Nephron (organoid): ENCODE measurements around the gene MLEC.

Experiments
- H3K27ac Mint-ChIP-seq, 3 experiments: 2 replicates each; pipeline ENCODE4 v1.8.0; 2020; ENCODE audit warnings: mixed read lengths in 3 of 3, mild to moderate bottlenecking in 2 of 3, moderate library complexity in 1 of 3
- H3K27me3 Mint-ChIP-seq: 2 replicates; pipeline ENCODE4 v1.8.0; 2021; ENCODE audit warnings: low read depth, mild to moderate bottlenecking, moderate library complexity, mixed read lengths
- H3K36me3 Mint-ChIP-seq: 2 replicates; pipeline ENCODE4 v1.8.0; 2020; ENCODE audit warnings: low read depth, mixed read lengths
- H3K4me1 Mint-ChIP-seq: 2 replicates; pipeline ENCODE4 v1.8.0; 2020; ENCODE audit warnings: mixed read lengths
- H3K4me3 Mint-ChIP-seq, 3 experiments: 2 replicates each; pipeline ENCODE4 v1.8.0; 2020; ENCODE audit warnings: mild to moderate bottlenecking in 3 of 3, mixed read lengths in 3 of 3, moderate library complexity in 2 of 3
- H3K9me3 Mint-ChIP-seq: 2 replicates; pipeline ENCODE4 v1.8.0; 2020; ENCODE audit warnings: mixed read lengths
- TF ChIP-seq, protein P1 (sequence below), 3 experiments: fragments of 200-600 bp; sonication (generic); IDR thresholded peaks; one replicate each; pipeline ENCODE4 v1.5.0; 2021; ENCODE audit warnings: antibody characterized with exemption in 3 of 3; ENCODE audit not compliant: unreplicated experiment in 3 of 3

MLEC gene

DNA sequence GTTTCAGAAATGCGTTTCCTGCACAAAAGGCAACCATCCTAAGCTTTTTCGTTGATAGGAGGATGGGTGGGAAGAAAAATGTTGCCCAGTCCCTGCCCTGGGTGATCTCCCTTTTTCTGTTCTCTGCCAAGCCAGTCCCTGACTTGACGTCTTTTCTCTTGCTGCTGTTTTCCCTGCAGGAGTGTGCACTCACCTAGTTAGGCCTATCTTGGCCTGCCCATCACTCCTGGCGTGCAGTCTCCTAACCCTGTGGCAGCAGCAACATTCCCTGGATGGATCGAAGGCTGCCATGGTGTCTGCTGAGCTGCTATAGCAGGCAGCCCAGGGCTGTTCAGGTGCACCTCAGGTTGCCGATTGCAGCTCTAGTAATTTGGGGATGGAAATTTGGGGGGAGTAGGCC lies 24.5 kb downstream of the MLEC start:
- H3K9me3 Mint-ChIP-seq, result no peaks in the 10 kb centered on the region
- peaks cover 30% of the 10 kb centered on the region for H3K4me1 Mint-ChIP-seq
- peak overlapping the region; percentile 85 to 92 (median 90) for H3K4me3 Mint-ChIP-seq
- H3K36me3 Mint-ChIP-seq, result peaks cover 24% of the 10 kb centered on the region
- no peaks in the 10 kb centered on the region for H3K27me3 Mint-ChIP-seq
- TF ChIP-seq, protein P1, sequence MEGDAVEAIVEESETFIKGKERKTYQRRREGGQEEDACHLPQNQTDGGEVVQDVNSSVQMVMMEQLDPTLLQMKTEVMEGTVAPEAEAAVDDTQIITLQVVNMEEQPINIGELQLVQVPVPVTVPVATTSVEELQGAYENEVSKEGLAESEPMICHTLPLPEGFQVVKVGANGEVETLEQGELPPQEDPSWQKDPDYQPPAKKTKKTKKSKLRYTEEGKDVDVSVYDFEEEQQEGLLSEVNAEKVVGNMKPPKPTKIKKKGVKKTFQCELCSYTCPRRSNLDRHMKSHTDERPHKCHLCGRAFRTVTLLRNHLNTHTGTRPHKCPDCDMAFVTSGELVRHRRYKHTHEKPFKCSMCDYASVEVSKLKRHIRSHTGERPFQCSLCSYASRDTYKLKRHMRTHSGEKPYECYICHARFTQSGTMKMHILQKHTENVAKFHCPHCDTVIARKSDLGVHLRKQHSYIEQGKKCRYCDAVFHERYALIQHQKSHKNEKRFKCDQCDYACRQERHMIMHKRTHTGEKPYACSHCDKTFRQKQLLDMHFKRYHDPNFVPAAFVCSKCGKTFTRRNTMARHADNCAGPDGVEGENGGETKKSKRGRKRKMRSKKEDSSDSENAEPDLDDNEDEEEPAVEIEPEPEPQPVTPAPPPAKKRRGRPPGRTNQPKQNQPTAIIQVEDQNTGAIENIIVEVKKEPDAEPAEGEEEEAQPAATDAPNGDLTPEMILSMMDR (IDR thresholded peaks at IDR 0.05; ENCODE audit: unreplicated experiment in 3 of 3), result no peak
- peak overlapping the region; percentile 62 to 84 (median 77) for H3K27ac Mint-ChIP-seq

DNA sequence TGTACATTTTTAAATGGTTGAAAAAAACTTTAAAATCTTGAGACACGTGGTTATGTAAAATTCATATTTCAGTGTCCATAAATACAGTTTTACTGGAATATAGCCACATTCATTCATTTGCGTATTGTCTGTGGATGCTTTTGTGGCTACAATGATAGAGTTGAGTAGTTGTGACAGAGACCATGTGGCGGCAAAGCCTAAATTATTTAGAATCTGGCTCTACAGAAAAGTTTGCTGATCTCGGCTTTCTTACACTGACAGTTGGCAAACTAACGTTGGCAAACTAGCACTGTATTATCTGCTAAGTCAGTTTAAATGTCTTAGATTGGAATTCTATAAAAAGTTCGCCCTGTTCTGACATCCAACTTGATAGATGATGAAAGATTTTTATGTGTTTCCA lies 25.7 kb downstream of the MLEC start:
- peak overlapping the region; percentile 85 to 92 (median 90) for H3K4me3 Mint-ChIP-seq
- TF ChIP-seq, protein P1 (IDR thresholded peaks at IDR 0.05; ENCODE audit: unreplicated experiment in 3 of 3), result no peak
- peaks cover 32% of the 10 kb centered on the region for H3K36me3 Mint-ChIP-seq
- peaks cover 30% of the 10 kb centered on the region for H3K4me1 Mint-ChIP-seq
- H3K27ac Mint-ChIP-seq, result peak overlapping the region in 1 of 3 experiments; percentile 24
- H3K27me3 Mint-ChIP-seq, result no peaks in the 10 kb centered on the region
- H3K9me3 Mint-ChIP-seq, result no peaks in the 10 kb centered on the region

DNA sequence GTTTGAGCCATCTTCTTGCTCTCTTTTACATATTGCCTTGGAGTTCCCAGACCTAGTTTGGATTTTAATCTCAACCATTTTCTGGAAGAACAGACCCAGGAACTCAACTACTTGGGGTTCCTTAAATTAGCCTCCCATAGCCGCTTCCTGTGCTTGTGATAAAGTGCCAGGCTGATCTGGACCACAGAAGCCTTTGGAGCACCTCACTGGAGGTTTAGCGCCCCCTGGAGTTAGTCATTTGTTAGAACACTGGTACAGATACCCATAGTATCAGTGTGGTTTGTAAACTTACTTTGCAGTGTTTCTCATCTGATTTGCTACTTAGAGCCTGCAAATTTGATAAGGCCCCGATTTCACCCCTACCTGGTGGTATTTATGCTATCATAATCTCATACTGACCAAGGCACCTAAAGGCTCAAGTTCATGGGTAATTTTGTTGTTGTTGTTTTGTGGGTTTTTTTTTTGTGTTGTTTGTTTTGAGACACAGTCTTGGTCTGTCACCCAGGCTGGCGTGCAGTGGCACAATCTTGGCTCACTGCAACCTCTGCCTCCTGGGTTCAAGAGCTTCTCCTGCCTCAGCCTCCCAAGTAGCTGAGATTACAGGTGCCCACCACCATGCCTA lies 27.0 kb downstream of the MLEC start:
- TF ChIP-seq, protein P1 (IDR thresholded peaks at IDR 0.05; ENCODE audit: unreplicated experiment in 3 of 3), result peak; percentile 81 to 86 (median 84)
- Mint-ChIP-seq H3K36me3 (peaks cover 43% of the 10 kb centered on the region), H3K27ac (peak overlapping the region; percentile 5 to 85 (median 43)), H3K9me3 (no peaks in the 10 kb centered on the region), H3K27me3 (no peaks in the 10 kb centered on the region), H3K4me3 (peak overlapping the region; percentile 80 to 83 (median 81)), H3K4me1 (peaks cover 30% of the 10 kb centered on the region)

DNA sequence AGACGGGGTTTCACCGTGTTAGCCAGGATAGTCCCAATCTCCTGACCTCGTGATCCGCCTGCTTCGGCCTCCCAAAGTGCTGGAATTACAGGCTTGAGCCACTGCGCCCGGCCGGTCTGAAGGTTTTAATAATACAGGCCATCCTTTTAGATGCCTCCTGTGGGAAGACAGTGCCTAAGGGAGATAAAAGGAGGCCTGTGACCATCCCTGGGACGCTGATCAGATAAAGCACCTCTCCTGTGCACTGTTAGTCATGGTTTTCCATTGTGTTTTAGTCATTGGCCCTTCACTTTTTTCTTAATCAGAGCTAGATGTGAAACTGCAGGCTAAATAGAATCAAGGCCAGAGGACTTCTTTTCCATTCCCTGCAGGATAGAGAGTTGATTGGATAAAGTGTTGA lies 31.1 kb downstream of the MLEC start:
- Mint-ChIP-seq H3K27ac (peak overlapping the region in 2 of 3 experiments; percentile 9 to 98), H3K9me3 (no peaks in the 10 kb centered on the region), H3K36me3 (peaks cover 76% of the 10 kb centered on the region), H3K4me1 (peaks cover 5% of the 10 kb centered on the region), H3K27me3 (no peaks in the 10 kb centered on the region), H3K4me3 (no peak overlapping the region)
- TF ChIP-seq, protein P1 (IDR thresholded peaks at IDR 0.05; ENCODE audit: unreplicated experiment in 3 of 3), result no peak

DNA sequence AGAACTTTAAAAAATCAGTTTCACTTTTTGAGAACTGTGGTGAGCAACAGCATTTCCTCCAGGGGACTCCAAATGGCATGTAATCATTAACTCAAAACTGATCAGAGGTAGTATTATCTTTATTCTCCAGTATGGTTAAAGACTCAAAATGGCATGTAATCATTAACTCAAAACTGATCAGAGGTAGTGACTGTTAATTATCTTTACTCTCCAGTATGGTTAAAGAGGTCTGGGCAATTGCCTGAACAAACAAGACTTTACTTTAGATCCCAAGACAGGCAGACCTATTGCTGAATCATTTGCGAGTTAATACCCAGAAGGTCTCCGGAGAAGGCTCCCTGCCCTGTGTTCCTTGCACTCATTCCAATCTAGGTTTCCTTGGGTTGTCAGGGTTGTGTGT lies 32.1 kb downstream of the MLEC start:
- H3K27ac Mint-ChIP-seq, result peak overlapping the region; percentile 73 to 98 (median 80)
- H3K36me3 Mint-ChIP-seq, result peaks cover 77% of the 10 kb centered on the region
- no peaks in the 10 kb centered on the region for H3K4me1 Mint-ChIP-seq
- H3K4me3 Mint-ChIP-seq, result peak overlapping the region in 2 of 3 experiments; percentile 24 to 48
- no peaks in the 10 kb centered on the region for H3K27me3 Mint-ChIP-seq
- TF ChIP-seq, protein P1 (IDR thresholded peaks at IDR 0.05; ENCODE audit: unreplicated experiment in 3 of 3), result no peak
- H3K9me3 Mint-ChIP-seq, result no peaks in the 10 kb centered on the region
